MM.1S (cell line): Measurements from ENCODE around the gene SCYL2.

Source experiments
- CTCF ChIP-seq: fragments of 300-600 bp; sonication (generic); IDR thresholded peaks from 2 replicates; pipeline ENCODE4 v1.5.1; 2016; ENCODE audit warnings: antibody characterized with exemption, low read length, mixed read lengths
- EZH2 ChIP-seq: fragments of 300-600 bp; sonication (generic); optimal IDR thresholded peaks from 2 replicates; pipeline ENCODE3; 2017; ENCODE audit warnings: low read depth, mild to moderate bottlenecking, antibody characterized with exemption, low read length, mixed read lengths
- EZH2phosphoT487 ChIP-seq: fragments of 300-600 bp; sonication (generic); IDR thresholded peaks from 2 replicates; pipeline ENCODE4 v1.6.1; 2018; ENCODE audit warnings: antibody characterized with exemption, low read length

GRCh38 chr12:100251917-100252316 is 15.1 kb upstream of the SCYL2 start:
- TF ChIP-seq CTCF = no peak
- no peak for TF ChIP-seq EZH2phosphoT487
- no peak for TF ChIP-seq EZH2
